Inferior parietal cortex (tissue), 1 donor: ENCODE results near the gene ARHGAP29.

Source experiments
- DNase-seq: peaks from one replicate; pipeline ENCODE4 v3.0.0-alpha.2; 2016; ENCODE audit errors: extremely low spot score

ARHGAP29 gene

GRCh38 chr1:94237291-94238226 lies at the start of gene ARHGAP29:
ARHGAP29 (minus strand) TSS chr1:94237584; CDS start chr1:94231611, 5,973 bp downstream.
- no peak for DNase-seq

GRCh38 chr1:94286864-94287437 lies 49.6 kb upstream of the ARHGAP29 start:
- DNase-seq, result no peak

GRCh38 chr1:94285031-94285654 lies 47.8 kb upstream of the ARHGAP29 start:
- DNase-seq, result no peak

GRCh38 chr1:94284476-94284875 lies 47.1 kb upstream of the ARHGAP29 start:
- DNase-seq, result no peak

GRCh38 chr1:94283462-94283861 lies 46.1 kb upstream of the ARHGAP29 start:
- DNase-seq, result no peak

- DNase-seq, result no peak
Observed at GRCh38 chr1:94282143-94282711, 44.8 kb upstream of the ARHGAP29 start.

GRCh38 chr1:94281361-94282142 lies 44.2 kb upstream of the ARHGAP29 start:
- no peak for DNase-seq

- no peak for DNase-seq
Observed at GRCh38 chr1:94280541-94280940, 43.2 kb upstream of the ARHGAP29 start.

- no peak for DNase-seq
Observed at GRCh38 chr1:94279462-94279861, 42.1 kb upstream of the ARHGAP29 start.

- no peak for DNase-seq
Observed at GRCh38 chr1:94279038-94279437, 41.7 kb upstream of the ARHGAP29 start.

GRCh38 chr1:94276988-94277434 lies 39.6 kb upstream of the ARHGAP29 start:
- DNase-seq, result peak; percentile 17

GRCh38 chr1:94275083-94275482 lies 37.7 kb upstream of the ARHGAP29 start:
- DNase-seq, result no peak

- no peak for DNase-seq
Observed at GRCh38 chr1:94274561-94274960, 37.2 kb upstream of the ARHGAP29 start.

- DNase-seq, result no peak
Observed at GRCh38 chr1:94273111-94273510, 35.7 kb upstream of the ARHGAP29 start.

GRCh38 chr1:94272388-94272787 lies 35.0 kb upstream of the ARHGAP29 start:
- DNase-seq, result no peak

GRCh38 chr1:94271373-94271772 lies 34.0 kb upstream of the ARHGAP29 start:
- DNase-seq, result no peak

- DNase-seq, result no peak
Observed at GRCh38 chr1:94270801-94271203, 33.4 kb upstream of the ARHGAP29 start.

GRCh38 chr1:94269921-94270320 lies 32.5 kb upstream of the ARHGAP29 start:
- DNase-seq, result no peak

- DNase-seq, result no peak
Observed at GRCh38 chr1:94265906-94266305, 28.5 kb upstream of the ARHGAP29 start.

- DNase-seq, result no peak
Observed at GRCh38 chr1:94265011-94265422, 27.6 kb upstream of the ARHGAP29 start.

- no peak for DNase-seq
Observed at GRCh38 chr1:94260635-94261387, 23.4 kb upstream of the ARHGAP29 start.
